IPS-NIHi7 (cell line): Measurements from ENCODE around the gene TRAPPC10.
"Not testable (repeated sequence)": the region's sequence is repeated elsewhere in the genome, so short reads cannot be mapped to it uniquely, and the experiment has no call there.

ENCODE experiments used
- DNase-seq: peaks from one replicate; pipeline ENCODE4 v3.0.0; 2012; ENCODE audit warnings: mixed read lengths; ENCODE audit errors: extremely low spot score

TRAPPC10 gene

GRCh38 chr21:44143996-44144395, 131.9 kb downstream of the TRAPPC10 start:
- not testable (repeated sequence) for DNase-seq

- not testable (repeated sequence) for DNase-seq
These were observed 132.9 kb downstream of the TRAPPC10 start for GRCh38 chr21:44144784-44145602.

GRCh38 chr21:44145616-44146015, 133.5 kb downstream of the TRAPPC10 start:
- not testable (repeated sequence) for DNase-seq

DNA sequence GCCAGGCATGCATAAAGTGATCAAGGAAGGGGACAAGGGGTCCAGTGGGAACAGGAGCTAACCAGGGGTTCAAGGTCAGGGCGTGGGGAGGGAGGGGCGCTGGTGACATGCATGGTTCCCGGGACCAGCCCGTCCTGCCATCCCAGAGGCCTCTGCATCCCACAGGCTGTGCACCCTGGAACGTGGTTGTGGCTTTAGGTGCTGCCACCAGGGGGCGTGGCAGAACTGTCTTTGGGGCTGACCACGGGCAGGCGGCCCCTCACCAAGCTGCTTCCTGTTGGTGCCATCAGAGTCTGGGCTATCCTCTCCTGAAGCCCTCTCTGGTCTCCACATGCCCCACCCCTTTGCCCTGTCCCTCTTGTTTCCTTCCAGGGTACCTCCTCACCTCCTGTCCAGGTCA, 135.0 kb downstream of the TRAPPC10 start:
- not testable (repeated sequence) for DNase-seq

GRCh38 chr21:44150255-44150654, 138.1 kb downstream of the TRAPPC10 start:
- DNase-seq, result not testable (repeated sequence)

- DNase-seq, result not testable (repeated sequence)
These were observed 141.2 kb downstream of the TRAPPC10 start for GRCh38 chr21:44153214-44153888.

DNA sequence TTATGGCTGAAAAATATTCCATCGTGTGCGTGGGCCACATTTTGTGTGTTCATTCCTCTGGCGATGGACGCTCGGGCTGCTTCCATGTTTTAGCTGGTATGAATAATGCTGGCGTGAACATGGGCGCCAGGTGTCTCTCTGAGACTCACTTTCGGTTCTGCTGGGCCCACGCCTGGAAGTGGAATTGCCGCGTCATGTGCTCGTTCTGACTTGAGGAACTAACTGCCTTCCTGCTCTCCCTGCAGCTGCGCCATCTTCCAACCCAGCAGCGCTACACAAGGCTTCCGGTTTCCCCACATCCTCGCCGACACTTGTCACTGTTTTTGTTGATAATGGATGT, 141.8 kb downstream of the TRAPPC10 start:
- not testable (repeated sequence) for DNase-seq

DNA sequence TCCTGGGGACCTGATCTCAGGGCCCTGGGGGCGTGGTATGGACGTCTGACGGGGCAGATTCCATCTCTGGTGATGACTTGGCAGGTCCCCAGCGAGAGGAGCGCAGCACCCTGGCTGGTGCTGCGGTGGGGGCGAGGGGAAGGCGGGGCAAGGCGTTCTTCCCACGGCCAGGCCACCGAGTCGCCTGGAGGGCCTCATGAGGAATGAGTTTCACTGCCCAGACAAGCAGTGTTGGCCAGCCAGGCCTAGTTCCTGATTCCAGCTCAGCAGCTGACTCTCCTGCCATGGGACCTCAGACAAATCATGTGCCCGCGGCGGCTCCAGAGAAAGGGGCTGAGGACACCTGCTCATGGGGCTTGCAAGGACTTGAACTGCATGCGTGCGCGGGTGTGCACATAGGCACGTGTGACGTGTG, 142.7 kb downstream of the TRAPPC10 start:
- DNase-seq, result not testable (repeated sequence)

DNA sequence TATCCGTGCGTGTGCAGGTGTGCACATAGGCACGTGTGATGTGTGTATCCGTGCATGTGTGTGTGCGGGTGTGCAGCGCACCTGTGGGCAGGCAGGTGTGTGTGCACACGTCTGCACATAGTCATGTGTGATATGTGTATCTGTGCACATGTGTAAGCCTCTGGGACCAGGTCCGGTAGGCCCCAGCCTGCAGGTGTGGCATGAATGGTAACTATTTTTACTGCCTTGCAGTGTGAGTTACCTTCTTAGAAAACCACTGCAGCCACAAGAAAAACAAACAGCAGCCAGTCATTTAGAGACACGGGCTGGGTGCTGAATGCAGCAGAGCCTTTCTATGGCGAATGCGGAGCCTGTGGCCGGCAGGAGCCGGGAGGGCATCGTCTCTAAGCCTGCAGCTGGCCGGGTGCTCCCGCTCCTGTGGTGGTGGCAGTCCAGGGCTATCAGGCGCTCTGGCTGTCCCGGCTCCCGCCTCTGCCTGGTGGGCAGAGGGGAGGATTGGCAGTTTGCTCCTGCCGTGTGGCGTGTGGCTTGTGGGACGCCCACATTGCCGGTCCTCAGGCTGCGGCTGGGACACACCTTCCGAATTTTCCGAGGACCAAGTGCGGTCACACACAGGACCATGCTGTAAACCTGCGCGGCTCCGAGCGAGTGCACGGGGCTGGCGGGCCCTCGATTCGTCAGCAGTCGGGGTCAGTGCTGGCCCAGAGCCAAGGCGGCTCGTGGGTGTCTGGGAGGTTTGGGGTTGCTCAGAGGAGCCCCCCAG, 143.3 kb downstream of the TRAPPC10 start:
- DNase-seq, result not testable (repeated sequence)

GRCh38 chr21:44155994-44156380, 143.9 kb downstream of the TRAPPC10 start:
- not testable (repeated sequence) for DNase-seq
